HCT116 (cell line): Measurements from ENCODE around the gene SUGCT. TPM values are rescaled to one million over a fixed set of nuclear protein-coding genes. Genes with fewer than 3 reads are reported as not detected.

Experiments
- ATAC-seq: fragments of 200-7000 bp; cut with Tn5 transposase; 2 replicates; pipeline ENCODE4 v1.9.1; 2020; ENCODE audit warnings: mild to moderate bottlenecking, moderate library complexity
- BruUV-seq: library from RNA; stranded (reverse); fragments of 400-500 nt; replicated peaks from 2 replicates; lab custom pipeline; 2021; lab: Mats Ljungman, UMichigan
- CTCF ChIA-PET: fragments of 300-600 bp; sonication (Branson Sonifier 250); formaldehyde crosslinking; loops from one replicate; lab custom pipeline; 2021; ENCODE audit warnings: antibody characterized with exemption; lab: Charles Lee
- POLR2A ChIA-PET: fragments of 300-600, 350-600 bp; sonication (Branson Sonifier 250); formaldehyde crosslinking; loops from one replicate; lab custom pipeline; 2021; ENCODE audit warnings: antibody characterized with exemption; lab: Charles Lee
- RAD21 ChIA-PET, 2 experiments: fragments of 300-600 bp; sonication (Branson Sonifier 250); formaldehyde crosslinking; loops; one replicate each; lab custom pipeline; 2023; ENCODE audit warnings: low total read pairs in 2 of 2; ENCODE audit not compliant: uncharacterized antibody in 2 of 2, unreplicated experiment in 2 of 2, low non-redundant PET in 1 of 2; lab: Charles Lee
- DNase-seq: peaks from one replicate; pipeline ENCODE4 v3.0.0-alpha.2; 2010; ENCODE audit warnings: low read depth, low spot score
- H2AFZ ChIP-seq: fragments of 200-600 bp; shearing (Covaris generic), sonication (generic); 2 replicates; pipeline ENCODE4 v1.6.1; 2017; ENCODE audit warnings: low read depth, mixed run types, mixed read lengths, antibody characterized with exemption, low read length; ENCODE audit not compliant: poor library complexity, severe bottlenecking
- H3K27ac ChIP-seq: 2 replicates; pipeline ENCODE4 v1.5.1; 2012; ENCODE audit warnings: low read depth, low read length
- H3K27me3 ChIP-seq: fragments of 200-600 bp; sonication (generic); 2 replicates; pipeline ENCODE4 v1.6.1; 2016; ENCODE audit warnings: mixed run types, low read length, mixed read lengths; ENCODE audit not compliant: insufficient read depth
- H3K36me3 ChIP-seq, 2 experiments: fragments of 200-500 bp in 1 of 2; fragments of 200-600 bp in 1 of 2; sonication (Bioruptor generic) in 1 of 2; sonication (generic) in 1 of 2; 2 replicates each; pipeline versions ENCODE4 v1.5.1 to v1.6.1; 2014 to 2016; ENCODE audit warnings: low read length in 2 of 2, inconsistent platforms in 1 of 2, mixed read lengths in 1 of 2, mixed run types in 1 of 2; ENCODE audit not compliant: insufficient read depth in 2 of 2, control insufficient read depth in 1 of 2
- H3K4me1 ChIP-seq, 2 experiments: fragments of 200-600 bp in 1 of 2; sonication (generic) in 1 of 2; 2 replicates each; pipeline versions ENCODE4 v1.5.1 to v1.6.1; 2012 to 2017; ENCODE audit warnings: low read length in 2 of 2, inconsistent platforms in 1 of 2, mild to moderate bottlenecking in 1 of 2, mixed read lengths in 1 of 2, mixed run types in 1 of 2, moderate library complexity in 1 of 2; ENCODE audit not compliant: insufficient read depth in 2 of 2, control insufficient read depth in 1 of 2
- H3K4me2 ChIP-seq: fragments of 200-600 bp; sonication (generic); 2 replicates; pipeline ENCODE4 v1.6.1; 2017; ENCODE audit warnings: mixed run types, low read length, mixed read lengths
- H3K4me3 ChIP-seq, 2 experiments: fragments of 200-600 bp in 1 of 2; sonication (generic) in 1 of 2; replicated peaks in 1 of 2; 2 replicates each; pipeline ENCODE4 v1.5.1; 2011 to 2016; ENCODE audit warnings: low read length in 2 of 2, control low read depth in 1 of 2, low read depth in 1 of 2, mild to moderate bottlenecking in 1 of 2, mixed read lengths in 1 of 2, mixed run types in 1 of 2
- H3K79me2 ChIP-seq: fragments of 200-600 bp; sonication (generic); 2 replicates; pipeline ENCODE4 v1.6.1; 2017; ENCODE audit warnings: mild to moderate bottlenecking, mixed run types, low read length, moderate library complexity, mixed read lengths; ENCODE audit not compliant: insufficient read depth
- H3K9ac ChIP-seq: fragments of 200-600 bp; sonication (generic); 2 replicates; pipeline ENCODE4 v1.6.1; 2016; ENCODE audit warnings: low read length, mixed read lengths
- H3K9me2 ChIP-seq: fragments of 200-600 bp; sonication (generic), shearing (Covaris generic); 2 replicates; pipeline ENCODE4 v1.6.1; 2017; ENCODE audit warnings: mixed run types, mild to moderate bottlenecking, moderate library complexity; ENCODE audit not compliant: insufficient read depth
- H3K9me3 ChIP-seq, 2 experiments: fragments of 200-500 bp in 1 of 2; fragments of 200-600 bp in 1 of 2; sonication (Bioruptor generic) in 1 of 2; sonication (generic) in 1 of 2; 2 replicates each; pipeline ENCODE4 v1.6.1; 2014 to 2017; ENCODE audit warnings: low read length in 2 of 2, mixed read lengths in 2 of 2, inconsistent platforms in 1 of 2, low read depth in 1 of 2, mild to moderate bottlenecking in 1 of 2, mixed run types in 1 of 2, moderate library complexity in 1 of 2; ENCODE audit not compliant: control insufficient read depth in 1 of 2, insufficient read depth in 1 of 2
- H4K20me1 ChIP-seq: fragments of 200-600 bp; sonication (generic), shearing (Covaris generic); 2 replicates; pipeline ENCODE4 v1.6.1; 2017; ENCODE audit warnings: mixed run types, mild to moderate bottlenecking, moderate library complexity; ENCODE audit not compliant: insufficient read depth
- CEBPB ChIP-seq: IDR thresholded peaks from 2 replicates; pipeline ENCODE4 v1.6.1; 2012; ENCODE audit warnings: low read depth
- EGR1 ChIP-seq: IDR thresholded peaks from 2 replicates; pipeline ENCODE4 v1.6.1; 2012; ENCODE audit warnings: low read depth
- EZH2 ChIP-seq: fragments of 200-600 bp; sonication (generic); IDR thresholded peaks from 2 replicates; pipeline ENCODE4 v1.6.1; 2017; ENCODE audit warnings: antibody characterized with exemption, mixed run types
- FOSL1 ChIP-seq: IDR thresholded peaks from 2 replicates; pipeline ENCODE4 v1.6.1; 2012; ENCODE audit warnings: low read depth
- JUND ChIP-seq: IDR thresholded peaks from 2 replicates; pipeline ENCODE4 v1.6.1; 2012
- POLR2A ChIP-seq: IDR thresholded peaks from 2 replicates; pipeline ENCODE4 v1.7.0; 2011; ENCODE audit warnings: borderline replicate concordance; ENCODE audit not compliant: insufficient read depth, insufficient read length; ENCODE audit errors: extremely low read depth
- SIN3A ChIP-seq: IDR thresholded peaks from 2 replicates; pipeline ENCODE4 v1.6.1; 2012; ENCODE audit warnings: low read depth
- SP1 ChIP-seq: IDR thresholded peaks from 2 replicates; pipeline ENCODE4 v1.6.1; 2012; ENCODE audit warnings: low read depth
- SRF ChIP-seq: IDR thresholded peaks from 2 replicates; pipeline ENCODE4 v1.6.1; 2012; ENCODE audit warnings: low read depth
- ZNF274 ChIP-seq: fragments of 200-500 bp; sonication (Bioruptor generic); IDR thresholded peaks from 2 replicates; pipeline ENCODE4 v1.6.1; 2014; ENCODE audit warnings: mild to moderate bottlenecking, low read depth, low read length, inconsistent platforms
- intact Hi-C: fragments of 100-400 bp; cut with micrococcal nuclease; formaldehyde crosslinking; loops from 2 replicates; pipeline ENCODE4 v1.10.0; 2022
- total RNA-seq: library from RNA; stranded (reverse); gene quantifications from one replicate; pipeline ENCODE4 v1.2.1, GENCODE V29; 2021; ENCODE audit not compliant: unreplicated experiment
- TF ChIP-seq, protein P1 (sequence below): IDR thresholded peaks from 2 replicates; pipeline ENCODE4 v1.6.1; 2012
- TF ChIP-seq, protein P2 (sequence below): IDR thresholded peaks from 2 replicates; pipeline ENCODE4 v1.6.1; 2011; ENCODE audit warnings: mild to moderate bottlenecking, low read length, moderate library complexity; ENCODE audit not compliant: insufficient replicate concordance; ENCODE audit errors: extremely low read depth

The SUGCT gene
- total RNA-seq, 1 experiment from 2014 or later: 4.4 TPM

DNA sequence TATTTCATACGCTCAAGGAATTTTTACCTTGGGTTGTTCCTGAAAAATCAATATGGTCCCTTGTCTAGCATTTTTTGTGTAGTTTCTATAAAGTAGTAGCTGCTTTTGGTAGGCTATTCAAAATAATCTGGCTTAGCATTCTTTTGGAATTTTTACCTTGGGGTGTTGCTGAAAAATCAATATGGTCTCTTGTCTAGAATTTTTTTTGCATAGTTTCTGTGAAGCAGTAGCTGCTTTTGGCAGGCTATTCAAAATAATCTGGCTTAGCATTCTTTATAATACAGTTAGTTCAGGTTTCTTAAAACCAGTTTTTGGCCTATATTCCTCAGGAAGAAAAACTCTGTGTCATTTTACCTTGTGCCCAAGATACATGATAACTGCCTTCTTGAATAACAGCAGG is 301.9 kb downstream of the SUGCT start:
- DNase-seq (no peak), ATAC-seq (no peak)
- RAD21 ChIA-PET: no interaction called here
- TF ChIP-seq SRF (no peak), JUND (no peak), POLR2A (no peak), EZH2 (no peak)
- CTCF ChIA-PET: no interaction called here
- Histone ChIP-seq H3K4me1 (peaks cover 0 to 18% of the 10 kb centered on the region in 2 experiments; a peak in 2 of 4 replicates), H4K20me1 (no peaks in the 10 kb centered on the region), H2AFZ (no peak overlapping the region), H3K27ac (no peak overlapping the region), H3K9ac (no peak overlapping the region), H3K4me2 (no peak overlapping the region), H3K9me2 (no peaks in the 10 kb centered on the region), H3K27me3 (no peaks in the 10 kb centered on the region), H3K36me3 (no peaks in the 10 kb centered on the region), H3K9me3 (peaks cover 0 to 3% of the 10 kb centered on the region in 2 experiments; a peak in 1 of 4 replicates), H3K4me3 (no peak overlapping the region), H3K79me2 (no peaks in the 10 kb centered on the region)
- POLR2A ChIA-PET: no interaction called here
- BruUV-seq: no TSS peak
- intact Hi-C loops: no loop called here

DNA sequence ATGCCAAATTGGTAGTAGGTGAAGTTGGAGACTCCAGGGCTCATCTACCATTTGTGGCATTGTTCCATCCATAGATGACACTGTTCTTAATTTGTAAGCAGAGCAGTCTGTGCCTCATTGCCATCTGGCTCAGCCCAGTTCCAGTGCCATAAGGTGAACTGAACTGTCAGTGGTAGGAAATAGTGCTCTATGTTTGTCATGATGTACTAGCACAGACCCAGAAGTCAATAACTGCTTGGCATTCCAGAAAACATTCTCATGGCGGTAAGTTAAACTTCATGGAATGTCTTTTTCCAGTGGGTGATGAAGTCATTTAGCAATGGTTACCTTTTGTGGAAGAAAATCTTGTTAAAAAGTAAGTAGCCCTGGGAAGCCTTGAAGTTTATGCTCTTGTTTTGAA is 302.7 kb downstream of the SUGCT start:
- H3K4me2 ChIP-seq: peak overlapping the region; percentile 30
- H2AFZ ChIP-seq: no peak overlapping the region
- TF ChIP-seq FOSL1: peak; percentile 65
- TF ChIP-seq JUND: peak; percentile 29; the same call in 1 of the 2 replicates
- 0 out of 2 replicates have a peak, but pooled peaks have one; percentile 38 for TF ChIP-seq SP1
- TF ChIP-seq SIN3A: no peak
- TF ChIP-seq, protein P1, sequence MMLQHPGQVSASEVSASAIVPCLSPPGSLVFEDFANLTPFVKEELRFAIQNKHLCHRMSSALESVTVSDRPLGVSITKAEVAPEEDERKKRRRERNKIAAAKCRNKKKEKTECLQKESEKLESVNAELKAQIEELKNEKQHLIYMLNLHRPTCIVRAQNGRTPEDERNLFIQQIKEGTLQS: no peak
- TF ChIP-seq, protein P2, sequence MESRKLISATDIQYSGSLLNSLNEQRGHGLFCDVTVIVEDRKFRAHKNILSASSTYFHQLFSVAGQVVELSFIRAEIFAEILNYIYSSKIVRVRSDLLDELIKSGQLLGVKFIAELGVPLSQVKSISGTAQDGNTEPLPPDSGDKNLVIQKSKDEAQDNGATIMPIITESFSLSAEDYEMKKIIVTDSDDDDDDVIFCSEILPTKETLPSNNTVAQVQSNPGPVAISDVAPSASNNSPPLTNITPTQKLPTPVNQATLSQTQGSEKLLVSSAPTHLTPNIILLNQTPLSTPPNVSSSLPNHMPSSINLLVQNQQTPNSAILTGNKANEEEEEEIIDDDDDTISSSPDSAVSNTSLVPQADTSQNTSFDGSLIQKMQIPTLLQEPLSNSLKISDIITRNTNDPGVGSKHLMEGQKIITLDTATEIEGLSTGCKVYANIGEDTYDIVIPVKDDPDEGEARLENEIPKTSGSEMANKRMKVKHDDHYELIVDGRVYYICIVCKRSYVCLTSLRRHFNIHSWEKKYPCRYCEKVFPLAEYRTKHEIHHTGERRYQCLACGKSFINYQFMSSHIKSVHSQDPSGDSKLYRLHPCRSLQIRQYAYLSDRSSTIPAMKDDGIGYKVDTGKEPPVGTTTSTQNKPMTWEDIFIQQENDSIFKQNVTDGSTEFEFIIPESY: no peak
- TF ChIP-seq EGR1: no peak
- TF ChIP-seq CEBPB: 0 out of 2 replicates have a peak, but pooled peaks have one; percentile 35
- no peak for TF ChIP-seq ZNF274

More for the DNA sequence above, 302.7 kb downstream of the SUGCT start:
- H3K27ac ChIP-seq: no peak overlapping the region
- no peak overlapping the region for H3K9ac ChIP-seq
- H3K27me3 ChIP-seq: no peaks in the 10 kb centered on the region
- ATAC-seq (peak; percentile 54; the same call in 1 of the 2 replicates), DNase-seq (peak; percentile 21)
- no peaks in the 10 kb centered on the region for H3K79me2 ChIP-seq
- peaks cover 0 to 3% of the 10 kb centered on the region in 2 experiments; a peak in 1 of 4 replicates for H3K9me3 ChIP-seq
- RAD21 ChIA-PET: no interaction called here
- H4K20me1 ChIP-seq: no peaks in the 10 kb centered on the region
- BruUV-seq: no TSS peak
- CTCF ChIA-PET: no interaction called here
- H3K9me2 ChIP-seq: no peaks in the 10 kb centered on the region
- no peak overlapping the region for H3K4me3 ChIP-seq
- POLR2A ChIA-PET: no interaction called here
- intact Hi-C loops: no loop called here
- H3K36me3 ChIP-seq: no peaks in the 10 kb centered on the region
- peaks cover 0 to 18% of the 10 kb centered on the region in 2 experiments; a peak in 2 of 4 replicates for H3K4me1 ChIP-seq
